Measurements from ENCODE around the gene RPL31. TPM values are rescaled to one million over a fixed set of nuclear protein-coding genes. Genes with fewer than 3 reads are reported as not detected.

Gene RPL31
- total RNA-seq, 1 experiment from 2014 or later: 1,893 TPM

- Histone ChIP-seq H3K23ac (ENCODE audit: insufficient read length, low read depth, low read length) (no peak overlapping the region), H3K4me1 (ENCODE audit: insufficient read depth, low read length) (no peaks in the 10 kb centered on the region), H4K5ac (ENCODE audit: insufficient read length, low read depth, low read length) (no peak overlapping the region), H4K8ac (replicated peaks; ENCODE audit: insufficient read length, low read depth, low read length) (no peak overlapping the region), H4K20me1 (ENCODE audit: control insufficient read depth, insufficient read depth, insufficient read length) (no peaks in the 10 kb centered on the region), H3K9me3 (ENCODE audit: control insufficient read depth, low read depth, low read length) (no peaks in the 10 kb centered on the region), H3K4ac (ENCODE audit: low read depth, low read length) (no peak overlapping the region), H3T11ph (ENCODE audit: low read length) (no peak overlapping the region), H3K4me2 (ENCODE audit: insufficient read depth, insufficient read length, low read length) (no peak overlapping the region), H3K79me2 (ENCODE audit: insufficient read depth, low read length) (no peaks in the 10 kb centered on the region), H3K79me1 (ENCODE audit: insufficient read depth, low read depth, low read length, poor library complexity, severe bottlenecking) (no peaks in the 10 kb centered on the region), H2BK120ac (ENCODE audit: low read depth, low read length, poor library complexity, severe bottlenecking) (no peak overlapping the region), H2BK12ac (ENCODE audit: insufficient read length, low read depth, low read length) (no peak overlapping the region), H3K56ac (ENCODE audit: insufficient read length, low read depth, low read length) (no peak overlapping the region), H2BK5ac (ENCODE audit: insufficient read length, low read length) (no peak overlapping the region), H3K14ac (ENCODE audit: insufficient read depth, low read length) (no peak overlapping the region), H2BK20ac (ENCODE audit: low read depth, low read length, poor library complexity, severe bottlenecking) (no peak overlapping the region), H4K91ac (ENCODE audit: insufficient read length, low read depth, low read length) (no peak overlapping the region), H3K27me3 (ENCODE audit: insufficient read depth, low read length) (no peaks in the 10 kb centered on the region), H3K18ac (ENCODE audit: insufficient read length, low read depth, low read length) (no peak overlapping the region), H2AK5ac (ENCODE audit: insufficient read length, low read length) (no peak overlapping the region), H2AFZ (ENCODE audit: low read length) (no peak overlapping the region), H2BK15ac (ENCODE audit: low read depth, low read length) (no peak overlapping the region), H3K27ac (ENCODE audit: insufficient read length, low read depth, low read length) (no peak overlapping the region), H3K9ac (ENCODE audit: extremely low read depth, insufficient read length, low read length) (no peak overlapping the region), H3K23me2 (ENCODE audit: insufficient read length, low read depth, low read length, poor library complexity, severe bottlenecking) (no peaks in the 10 kb centered on the region)
- WGBS (ENCODE audit: extremely low coverage, insufficient read length, low lambda C conversion rate): no CpG with 5 or more reads among the region's 5 CpGs
- peaks cover 16 to 41% (median 23%) of the 10 kb centered on the region in 3 experiments; a peak in 6 of 7 replicates for H3K36me3 Mint-ChIP-seq (ENCODE audit: insufficient read depth in 1 of 3, low read depth in 3 of 3)
- H3K9me3 Mint-ChIP-seq: 0 out of 5 replicates have a peak, but pooled peaks cover 0 to 4% of the 10 kb centered on the region in 2 experiments
- DNase-seq: no peak
- TF ChIP-seq CTCF (conservative IDR thresholded peaks at IDR 0.05): no peak
- no peak overlapping the region for H3K27ac Mint-ChIP-seq
- no peak overlapping the region for H3K4me3 Mint-ChIP-seq
- no peaks in the 10 kb centered on the region for H3K27me3 Mint-ChIP-seq (ENCODE audit: low read depth)
- peaks cover 6 to 12% of the 10 kb centered on the region in 2 experiments for H3K4me1 Mint-ChIP-seq
These were observed 50.1 kb downstream of the RPL31 start for GRCh38 chr2:101052147-101052546.
